ENCODE results near the gene FBL.

DNA sequence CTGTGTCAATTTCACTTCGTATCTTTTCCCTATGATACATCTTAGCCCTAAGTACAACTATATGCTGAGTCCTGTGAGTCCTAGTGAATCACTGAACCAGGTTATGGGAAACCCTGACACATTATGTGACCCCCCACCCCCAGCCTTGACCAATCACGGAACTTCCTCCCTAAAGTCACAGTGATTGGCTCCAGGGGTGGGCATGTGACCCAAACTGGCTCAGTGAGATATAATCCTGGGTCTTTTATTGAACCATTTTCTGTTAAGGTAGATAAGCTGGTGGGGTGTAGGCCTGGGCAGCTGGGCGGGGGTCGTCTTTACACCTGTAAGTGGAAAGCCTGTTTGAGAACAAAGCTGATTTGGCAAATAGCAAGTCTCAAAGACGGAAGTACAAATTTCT, 19.8 kb upstream of the FBL start:
- TF ChIP-seq SRF (IDR thresholded peaks at IDR 0.05; ENCODE audit: low read depth in 2 of 2, low read length in 2 of 2) (no peak), POLR2AphosphoS5 (IDR thresholded peaks at IDR 0.05; ENCODE audit: low read length) (no peak), YBX1 (IDR thresholded peaks at IDR 0.05) (no peak), MYC (IDR thresholded peaks at IDR 0.05; ENCODE audit: insufficient read depth, insufficient read length, insufficient replicate concordance, low read length, severe bottlenecking) (no peak), ETV6 (conservative IDR thresholded peaks at IDR 0.05 in 1 of 2, IDR thresholded peaks at IDR 0.05 in 1 of 2; ENCODE audit: borderline replicate concordance in 1 of 2, low read depth in 1 of 2) (no peak), TCF7 (IDR thresholded peaks at IDR 0.05; ENCODE audit: borderline replicate concordance) (no peak), YY1 (IDR thresholded peaks at IDR 0.05; ENCODE audit: low read depth, low read length) (no peak)
- TF ChIP-seq, protein P1, sequence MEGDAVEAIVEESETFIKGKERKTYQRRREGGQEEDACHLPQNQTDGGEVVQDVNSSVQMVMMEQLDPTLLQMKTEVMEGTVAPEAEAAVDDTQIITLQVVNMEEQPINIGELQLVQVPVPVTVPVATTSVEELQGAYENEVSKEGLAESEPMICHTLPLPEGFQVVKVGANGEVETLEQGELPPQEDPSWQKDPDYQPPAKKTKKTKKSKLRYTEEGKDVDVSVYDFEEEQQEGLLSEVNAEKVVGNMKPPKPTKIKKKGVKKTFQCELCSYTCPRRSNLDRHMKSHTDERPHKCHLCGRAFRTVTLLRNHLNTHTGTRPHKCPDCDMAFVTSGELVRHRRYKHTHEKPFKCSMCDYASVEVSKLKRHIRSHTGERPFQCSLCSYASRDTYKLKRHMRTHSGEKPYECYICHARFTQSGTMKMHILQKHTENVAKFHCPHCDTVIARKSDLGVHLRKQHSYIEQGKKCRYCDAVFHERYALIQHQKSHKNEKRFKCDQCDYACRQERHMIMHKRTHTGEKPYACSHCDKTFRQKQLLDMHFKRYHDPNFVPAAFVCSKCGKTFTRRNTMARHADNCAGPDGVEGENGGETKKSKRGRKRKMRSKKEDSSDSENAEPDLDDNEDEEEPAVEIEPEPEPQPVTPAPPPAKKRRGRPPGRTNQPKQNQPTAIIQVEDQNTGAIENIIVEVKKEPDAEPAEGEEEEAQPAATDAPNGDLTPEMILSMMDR (IDR thresholded peaks at IDR 0.05 in 2 of 3, conservative IDR thresholded peaks at IDR 0.05 in 1 of 3; ENCODE audit: control insufficient read depth in 2 of 3, extremely low read depth in 1 of 3, insufficient read depth in 1 of 3, low read depth in 3 of 3, low read length in 3 of 3): no peak
- TF ChIP-seq, protein P2, sequence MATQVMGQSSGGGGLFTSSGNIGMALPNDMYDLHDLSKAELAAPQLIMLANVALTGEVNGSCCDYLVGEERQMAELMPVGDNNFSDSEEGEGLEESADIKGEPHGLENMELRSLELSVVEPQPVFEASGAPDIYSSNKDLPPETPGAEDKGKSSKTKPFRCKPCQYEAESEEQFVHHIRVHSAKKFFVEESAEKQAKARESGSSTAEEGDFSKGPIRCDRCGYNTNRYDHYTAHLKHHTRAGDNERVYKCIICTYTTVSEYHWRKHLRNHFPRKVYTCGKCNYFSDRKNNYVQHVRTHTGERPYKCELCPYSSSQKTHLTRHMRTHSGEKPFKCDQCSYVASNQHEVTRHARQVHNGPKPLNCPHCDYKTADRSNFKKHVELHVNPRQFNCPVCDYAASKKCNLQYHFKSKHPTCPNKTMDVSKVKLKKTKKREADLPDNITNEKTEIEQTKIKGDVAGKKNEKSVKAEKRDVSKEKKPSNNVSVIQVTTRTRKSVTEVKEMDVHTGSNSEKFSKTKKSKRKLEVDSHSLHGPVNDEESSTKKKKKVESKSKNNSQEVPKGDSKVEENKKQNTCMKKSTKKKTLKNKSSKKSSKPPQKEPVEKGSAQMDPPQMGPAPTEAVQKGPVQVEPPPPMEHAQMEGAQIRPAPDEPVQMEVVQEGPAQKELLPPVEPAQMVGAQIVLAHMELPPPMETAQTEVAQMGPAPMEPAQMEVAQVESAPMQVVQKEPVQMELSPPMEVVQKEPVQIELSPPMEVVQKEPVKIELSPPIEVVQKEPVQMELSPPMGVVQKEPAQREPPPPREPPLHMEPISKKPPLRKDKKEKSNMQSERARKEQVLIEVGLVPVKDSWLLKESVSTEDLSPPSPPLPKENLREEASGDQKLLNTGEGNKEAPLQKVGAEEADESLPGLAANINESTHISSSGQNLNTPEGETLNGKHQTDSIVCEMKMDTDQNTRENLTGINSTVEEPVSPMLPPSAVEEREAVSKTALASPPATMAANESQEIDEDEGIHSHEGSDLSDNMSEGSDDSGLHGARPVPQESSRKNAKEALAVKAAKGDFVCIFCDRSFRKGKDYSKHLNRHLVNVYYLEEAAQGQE (IDR thresholded peaks at IDR 0.05; ENCODE audit: low read depth, low read length): no peak

All from GM12878 (cell line).